Stimulated activated CD4-positive, alpha-beta T cell treated with anti-CD3 and anti-CD28 coated beads, Interleukin-12 subunit alpha, Interleukin-12 subunit beta, amount 100 ng/mL, for 24 hours (primary cell): Measurements from ENCODE around the gene MYO7A.

Experiments
- DNase-seq, 2 experiments: peaks; one replicate each; pipeline ENCODE4 v3.0.0-alpha.2; 2020; ENCODE audit warnings: low read depth in 2 of 2

MYO7A gene

GRCh38 chr11:77127235-77127911 is 673 bp upstream of the MYO7A start:
- DNase-seq, result peak in 1 of 2 experiments; percentile 47

- DNase-seq, result no peak
These were observed 1.2 kb downstream of the MYO7A start for GRCh38 chr11:77129069-77129841.

- DNase-seq, result no peak
These were observed 2.1 kb downstream of the MYO7A start for GRCh38 chr11:77129842-77130756.

GRCh38 chr11:77130763-77131513 is 2.9 kb downstream of the MYO7A start:
- DNase-seq, result no peak

- no peak for DNase-seq
These were observed 3.5 kb downstream of the MYO7A start for GRCh38 chr11:77131560-77131959.

- DNase-seq, result no peak
These were observed 7.0 kb downstream of the MYO7A start for GRCh38 chr11:77135069-77135468.

- DNase-seq, result no peak
These were observed 8.0 kb downstream of the MYO7A start for GRCh38 chr11:77136074-77136473.

- DNase-seq, result no peak
These were observed 8.9 kb downstream of the MYO7A start for GRCh38 chr11:77136784-77137420.

DNA sequence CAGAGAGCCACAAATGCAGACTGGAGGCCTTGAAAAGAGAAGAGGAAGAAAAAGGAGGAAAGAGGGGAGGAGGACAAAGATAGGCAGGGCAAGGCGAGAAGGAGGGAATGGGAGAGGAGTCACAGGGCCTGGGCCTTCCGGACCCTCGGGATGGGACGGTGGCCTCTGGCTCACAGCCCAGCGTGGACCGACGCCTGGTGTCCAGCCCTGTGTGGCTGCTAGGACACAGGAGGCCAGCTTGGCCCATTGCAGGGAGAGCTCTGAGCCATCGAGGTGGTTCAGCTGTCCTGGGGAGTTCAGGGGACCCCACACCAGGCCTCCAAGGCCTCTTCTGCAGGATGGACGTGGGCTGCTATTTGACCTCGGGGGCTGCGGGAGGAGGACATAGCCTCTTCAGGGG is 9.4 kb downstream of the MYO7A start:
- DNase-seq, result no peak

DNA sequence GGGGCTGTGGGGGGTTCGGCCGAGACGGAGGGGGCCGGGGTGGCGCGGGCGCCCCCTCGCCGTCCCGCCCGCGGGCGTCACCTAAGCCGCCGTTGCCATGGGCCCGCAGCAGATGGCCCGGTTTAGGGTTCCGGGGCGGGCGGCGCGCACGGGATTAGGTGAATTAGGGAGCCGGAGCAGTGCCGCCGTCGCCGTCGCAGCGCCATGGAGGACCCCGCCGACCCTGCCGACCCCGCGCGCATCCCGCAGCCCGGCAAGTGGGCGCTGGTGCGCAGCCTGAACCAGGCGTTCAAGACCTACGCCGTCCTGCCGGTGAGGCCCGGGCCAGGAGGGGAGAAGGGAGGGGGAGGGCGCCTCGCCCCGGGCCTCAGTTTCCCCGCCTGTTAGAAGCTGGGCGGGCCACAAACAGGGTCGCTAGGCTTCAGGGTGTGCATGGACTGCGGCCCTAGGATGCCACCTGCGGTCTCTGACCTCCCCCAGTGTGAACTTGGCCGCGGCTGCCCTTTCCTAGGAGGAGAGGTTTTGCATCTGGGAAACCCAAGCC is 10.1 kb downstream of the MYO7A start:
- DNase-seq, result no peak

DNA sequence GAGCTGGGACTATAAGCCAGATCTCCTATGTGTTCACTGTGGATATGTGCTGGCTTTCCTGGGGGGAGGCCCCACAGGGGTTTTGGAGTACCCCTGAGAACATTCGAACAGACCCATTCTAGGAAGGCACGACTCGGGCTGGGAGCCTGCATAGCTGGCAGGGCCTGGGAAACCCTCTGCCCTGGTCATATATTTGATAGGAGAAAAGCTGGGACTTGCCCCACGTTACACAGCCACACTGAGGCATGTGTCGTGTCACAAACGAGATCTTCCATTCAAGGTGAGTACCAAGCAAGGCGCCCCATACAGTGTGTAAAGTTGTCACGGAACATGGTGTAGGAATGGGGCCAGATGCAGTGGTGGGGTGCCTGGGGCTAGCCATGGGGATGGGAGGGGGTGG is 11.2 kb downstream of the MYO7A start:
- no peak for DNase-seq

- DNase-seq, result no peak
These were observed 12.3 kb downstream of the MYO7A start for GRCh38 chr11:77140231-77140851.

DNA sequence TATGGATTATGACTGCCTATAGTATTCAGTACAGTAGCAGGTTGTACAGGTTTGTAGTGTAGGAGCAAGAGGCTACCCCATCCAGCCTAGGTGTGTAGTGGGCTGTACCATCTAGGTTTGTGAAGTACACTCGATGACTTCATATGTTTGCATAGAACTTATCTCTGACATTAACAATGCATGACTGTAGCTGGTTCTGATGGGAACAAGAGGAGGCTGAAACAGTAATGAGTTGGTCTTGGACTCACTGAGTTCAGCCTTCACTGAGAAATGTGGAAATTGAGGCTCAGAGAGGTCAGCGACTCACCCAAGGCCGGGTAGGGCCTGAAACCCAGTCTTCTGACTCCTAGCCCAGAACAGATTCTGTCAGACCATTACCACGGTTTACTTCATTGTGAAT is 13.0 kb downstream of the MYO7A start:
- DNase-seq, result no peak

DNA sequence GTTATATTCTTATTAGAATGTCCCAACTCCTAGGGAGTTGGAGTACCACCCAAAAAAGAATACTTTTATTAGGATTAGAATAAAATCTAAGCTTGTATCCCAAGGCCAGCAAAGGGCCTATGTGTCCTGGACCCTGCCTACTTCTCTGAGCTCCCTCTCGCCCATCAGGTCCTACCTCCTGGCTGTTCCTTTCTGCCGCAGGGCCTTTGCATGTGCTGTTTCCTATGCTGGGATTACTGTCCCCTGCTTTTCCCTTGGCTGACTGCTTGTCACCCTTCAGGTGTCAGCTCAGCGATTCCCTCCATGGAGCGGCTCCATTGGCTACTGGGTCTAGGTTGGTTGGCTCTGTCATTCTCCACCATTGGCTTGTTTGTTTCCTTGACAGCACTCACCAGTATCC is 13.4 kb downstream of the MYO7A start:
- no peak for DNase-seq

DNA sequence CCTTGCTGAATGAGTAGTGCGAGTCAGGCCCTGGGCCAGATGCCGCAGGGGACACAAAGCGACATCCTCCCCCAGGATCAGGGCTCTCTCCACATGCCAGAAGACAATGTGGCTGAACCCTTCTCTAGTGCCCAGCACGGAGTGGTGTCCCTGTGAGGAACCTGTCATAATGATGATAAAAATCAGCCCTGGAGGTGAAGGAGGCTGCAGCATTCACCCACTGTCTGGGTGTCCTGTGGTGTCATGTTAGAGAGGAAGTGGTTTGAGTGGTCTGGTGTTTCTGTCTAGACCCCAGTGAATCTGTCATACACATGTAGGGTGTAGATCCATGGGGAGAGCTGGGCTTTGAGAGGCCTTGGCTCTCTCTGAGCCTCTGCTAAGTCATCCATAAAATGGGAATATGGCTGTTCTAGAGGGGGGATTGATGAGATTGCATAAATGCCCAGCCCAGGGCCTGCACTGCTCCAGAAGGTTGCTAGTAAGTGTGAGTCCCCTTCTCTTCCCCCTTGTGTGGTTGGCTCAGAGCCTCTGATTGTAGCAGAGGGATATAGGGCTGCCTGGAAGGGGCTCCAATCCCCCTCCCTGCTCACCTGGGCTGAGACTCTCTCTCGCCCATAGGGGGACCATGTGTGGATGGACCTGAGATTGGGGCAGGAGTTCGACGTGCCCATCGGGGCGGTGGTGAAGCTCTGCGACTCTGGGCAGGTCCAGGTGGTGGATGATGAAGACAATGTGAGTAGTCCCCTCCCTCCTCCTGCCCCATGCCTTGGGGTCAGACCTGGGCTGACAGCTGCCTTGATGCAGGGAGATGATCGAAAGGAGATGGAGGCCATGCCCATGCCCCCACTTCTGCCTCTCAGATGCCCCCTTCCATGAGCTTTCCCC is 14.3 kb downstream of the MYO7A start:
- DNase-seq, result no peak

GRCh38 chr11:77143405-77144020 is 15.5 kb downstream of the MYO7A start:
- DNase-seq, result no peak

DNA sequence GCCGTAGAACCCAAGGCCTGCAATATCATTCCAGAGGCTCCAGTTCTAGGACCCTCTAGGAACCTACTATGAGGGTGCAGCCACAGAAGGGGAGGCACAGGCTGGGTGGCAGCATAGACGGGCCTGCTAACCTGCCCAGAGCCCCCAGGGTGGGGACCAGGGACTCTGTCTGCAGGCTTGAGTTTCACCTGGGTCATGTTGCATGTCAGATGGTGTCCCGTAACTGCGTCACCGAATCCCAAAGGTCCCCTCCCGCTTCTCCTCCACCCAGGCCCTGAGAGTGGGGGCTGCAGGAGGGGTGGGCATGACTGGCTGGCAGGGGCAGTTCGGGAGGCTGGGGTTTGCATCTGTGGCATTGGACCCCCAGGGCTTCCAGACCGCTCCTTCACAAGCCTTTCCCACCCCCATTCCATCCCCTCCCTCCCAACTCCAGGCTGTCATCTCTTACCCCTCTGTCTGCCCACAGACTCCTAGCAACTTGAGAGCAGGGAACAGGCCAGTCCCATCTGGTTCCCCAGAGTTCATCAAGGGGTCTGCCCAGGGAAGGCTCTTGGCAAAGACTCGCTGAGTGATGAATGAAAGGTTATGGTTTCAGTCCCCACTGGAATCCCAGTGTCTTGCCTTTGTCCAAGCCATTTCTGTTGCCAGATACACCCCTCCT is 16.3 kb downstream of the MYO7A start:
- DNase-seq, result no peak

DNA sequence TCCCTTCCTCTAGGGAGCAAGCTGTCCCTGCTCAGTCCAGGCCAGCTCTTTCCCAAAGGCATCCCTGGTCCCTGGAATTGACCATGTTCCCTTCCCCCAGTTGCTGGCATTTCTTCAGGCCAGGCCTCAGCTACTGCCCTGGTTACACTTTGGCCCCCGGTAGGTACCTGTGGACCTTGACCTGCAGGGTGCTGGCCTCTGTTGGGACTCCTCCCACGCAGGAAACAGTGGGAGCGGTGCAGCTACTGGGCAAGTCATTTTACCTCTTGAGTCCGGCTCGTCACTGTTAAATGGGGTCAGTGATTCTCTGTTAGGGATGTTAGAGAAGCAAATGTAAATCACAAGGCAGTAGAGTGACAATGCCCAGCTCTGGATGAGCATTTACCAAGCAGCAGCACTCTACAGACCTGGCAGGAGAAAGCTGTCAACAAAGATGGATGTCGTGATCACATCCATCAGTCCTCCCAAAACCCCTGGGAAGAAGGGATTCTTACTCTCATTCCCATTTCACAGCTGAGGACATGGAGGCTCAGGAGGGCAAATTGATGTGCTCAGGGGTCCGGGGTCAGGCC is 16.9 kb downstream of the MYO7A start:
- DNase-seq, result no peak
